Measurements from ENCODE around the gene PPP1R12A. TPM values are rescaled to one million over a fixed set of nuclear protein-coding genes. Genes with fewer than 3 reads are reported as not detected.

The PPP1R12A gene
- total RNA-seq, 2 experiments from 2014 or later = 72.2 to 134 TPM

DNA sequence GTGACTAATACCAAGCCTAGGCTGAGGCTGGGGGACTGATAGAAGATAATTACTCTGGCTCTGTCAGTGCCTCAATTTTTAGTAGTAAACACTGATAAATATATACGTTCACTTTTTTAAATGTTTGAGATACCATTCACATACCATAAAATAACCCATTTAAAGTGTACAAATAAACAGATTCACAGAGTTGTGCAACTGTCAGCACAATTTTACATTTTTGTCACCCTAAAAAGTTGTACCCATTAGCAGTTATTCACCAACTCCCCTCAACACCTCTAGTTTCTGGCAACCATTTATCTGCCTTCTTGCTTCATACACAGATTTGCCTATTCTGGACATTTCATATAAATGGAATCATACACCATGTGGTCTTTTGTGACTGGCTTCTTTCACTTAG lies 15.1 kb downstream of the PPP1R12A start:
- Mint-ChIP-seq H3K36me3 (ENCODE audit: low read depth) (peaks cover 9% of the 10 kb centered on the region), H3K4me1 (peaks cover 49% of the 10 kb centered on the region), H3K9me3 (ENCODE audit: low read depth) (no peaks in the 10 kb centered on the region), H3K27me3 (no peaks in the 10 kb centered on the region), H3K27ac (no peak overlapping the region), H3K4me3 (no peak overlapping the region)
- DNase-seq = no peak
- ChIA-PET CTCF (no interaction called here), POLR2A (no interaction called here)
- no peak for ATAC-seq
- intact Hi-C loops (cut with DNase I, micrococcal nuclease) = no loop called here

- peaks cover 59% of the 10 kb centered on the region for H3K4me1 Mint-ChIP-seq
- H3K9me3 Mint-ChIP-seq (ENCODE audit: low read depth) = no peaks in the 10 kb centered on the region
- DNase-seq (no peak), ATAC-seq (no peak)
- CTCF ChIA-PET = interaction anchor here (0.8 to 1.1 kb wide), 3 partner anchors 15 to 29 kb away, joined by 3 read pairs; no protein-coding TSS in a partner anchor
- intact Hi-C loops (cut with DNase I, micrococcal nuclease) = no loop called here
- H3K27ac Mint-ChIP-seq = no peak overlapping the region
- H3K27me3 Mint-ChIP-seq = no peaks in the 10 kb centered on the region
- peaks cover 9% of the 10 kb centered on the region for H3K36me3 Mint-ChIP-seq (ENCODE audit: low read depth)
- POLR2A ChIA-PET = interaction anchor here (0.7 kb wide), 1 partner anchor 112 kb away, joined by 5 read pairs; no protein-coding TSS in a partner anchor
- no peak overlapping the region for H3K4me3 Mint-ChIP-seq
Observed at GRCh38 chr12:79916826-79917225, 18.1 kb downstream of the PPP1R12A start.

- no peak overlapping the region for H3K27ac Mint-ChIP-seq
- ChIA-PET POLR2A (no interaction called here), CTCF (interaction anchor here (2.6 kb wide), 1 partner anchor 13 kb away, joined by 15 read pairs; no protein-coding TSS in a partner anchor)
- no peaks in the 10 kb centered on the region for H3K9me3 Mint-ChIP-seq (ENCODE audit: low read depth)
- intact Hi-C loops (cut with DNase I, micrococcal nuclease) = loop anchor here in 1 of 2 experiments (2.0 kb wide), 1 partner anchor 17 kb away; no protein-coding TSS in a partner anchor
- peaks cover 5% of the 10 kb centered on the region for H3K36me3 Mint-ChIP-seq (ENCODE audit: low read depth)
- H3K27me3 Mint-ChIP-seq = no peaks in the 10 kb centered on the region
- H3K4me1 Mint-ChIP-seq = peaks cover 59% of the 10 kb centered on the region
- ATAC-seq (no peak), DNase-seq (no peak)
- no peak overlapping the region for H3K4me3 Mint-ChIP-seq
Observed at GRCh38 chr12:79911889-79912656, 22.8 kb downstream of the PPP1R12A start.

DNA sequence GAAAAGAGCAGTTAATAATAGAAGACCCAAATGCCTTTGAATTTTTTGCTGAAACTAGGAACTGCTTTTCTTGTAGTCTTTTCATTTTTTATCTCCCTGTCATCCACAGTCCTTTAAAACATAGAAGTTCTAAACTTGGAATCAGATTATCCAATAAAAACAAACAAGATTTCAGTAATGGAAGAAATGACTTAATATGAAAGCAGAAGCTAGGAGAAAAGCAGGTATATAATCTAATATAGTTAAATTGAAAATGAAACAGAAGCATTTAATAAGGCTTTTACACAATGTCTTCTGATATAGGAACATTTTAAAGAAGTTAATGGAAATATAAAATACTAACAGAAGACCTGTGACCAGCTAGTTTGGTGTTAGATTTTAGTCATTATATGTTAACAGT lies 26.5 kb downstream of the PPP1R12A start:
- intact Hi-C loops (cut with DNase I, micrococcal nuclease) = no loop called here
- Mint-ChIP-seq H3K4me3 (no peak overlapping the region), H3K4me1 (peaks cover 53% of the 10 kb centered on the region), H3K9me3 (ENCODE audit: low read depth) (no peaks in the 10 kb centered on the region), H3K36me3 (ENCODE audit: low read depth) (no peaks in the 10 kb centered on the region), H3K27ac (no peak overlapping the region), H3K27me3 (no peaks in the 10 kb centered on the region)
- ATAC-seq (peak; percentile 26), DNase-seq (no peak)
- CTCF ChIA-PET = interaction anchor here (0.7 kb wide), 1 partner anchor 12 kb away, joined by 3 read pairs; no protein-coding TSS in a partner anchor
- POLR2A ChIA-PET = interaction anchor here (0.6 kb wide), 1 partner anchor 27 kb away, joined by 4 read pairs; no protein-coding TSS in a partner anchor

- Mint-ChIP-seq H3K27ac (no peak overlapping the region), H3K9me3 (ENCODE audit: low read depth) (no peaks in the 10 kb centered on the region), H3K4me1 (peaks cover 65% of the 10 kb centered on the region), H3K27me3 (no peaks in the 10 kb centered on the region), H3K4me3 (no peak overlapping the region), H3K36me3 (ENCODE audit: low read depth) (peaks cover 3% of the 10 kb centered on the region)
- ChIA-PET CTCF (interaction anchor here (0.6 to 1.0 kb wide), 2 partner anchors 12 to 202 kb away, joined by 3 read pairs; no protein-coding TSS in a partner anchor), POLR2A (no interaction called here)
- ATAC-seq (no peak), DNase-seq (no peak)
- intact Hi-C loops (cut with DNase I, micrococcal nuclease) = no loop called here
Observed at GRCh38 chr12:79901506-79901905, 33.4 kb downstream of the PPP1R12A start.

GRCh38 chr12:79900951-79901350 lies 33.9 kb downstream of the PPP1R12A start:
- DNase-seq (no peak), ATAC-seq (no peak)
- Mint-ChIP-seq H3K27ac (no peak overlapping the region), H3K4me1 (peaks cover 69% of the 10 kb centered on the region), H3K27me3 (no peaks in the 10 kb centered on the region), H3K9me3 (ENCODE audit: low read depth) (no peaks in the 10 kb centered on the region), H3K36me3 (ENCODE audit: low read depth) (peaks cover 3% of the 10 kb centered on the region), H3K4me3 (no peak overlapping the region)
- POLR2A ChIA-PET = no interaction called here
- CTCF ChIA-PET = interaction anchor here (1.0 kb wide), 1 partner anchor 13 kb away, joined by 3 read pairs; no protein-coding TSS in a partner anchor
- intact Hi-C loops (cut with DNase I, micrococcal nuclease) = no loop called here

DNA sequence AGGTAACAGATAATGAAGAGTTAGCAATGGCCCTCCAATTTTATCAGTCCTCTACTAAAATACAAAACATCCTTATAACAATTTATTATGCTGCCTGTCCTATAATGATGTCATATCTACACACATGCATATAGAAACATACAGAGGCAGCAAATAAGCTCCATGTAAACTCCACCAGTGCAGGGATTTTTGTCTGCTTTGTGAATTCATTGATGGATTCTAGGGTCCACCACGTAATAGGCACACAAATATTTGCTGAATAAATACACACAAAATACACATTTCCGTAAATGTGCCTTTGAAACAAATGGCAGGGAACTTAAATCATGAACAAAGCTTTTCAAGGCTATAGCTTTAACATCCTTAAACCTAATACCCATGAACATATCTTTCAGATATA lies 34.7 kb downstream of the PPP1R12A start:
- DNase-seq = no peak
- H3K9me3 Mint-ChIP-seq (ENCODE audit: low read depth) = no peaks in the 10 kb centered on the region
- ChIA-PET CTCF (interaction anchor here (0.8 kb wide), 1 partner anchor 11 kb away, joined by 4 read pairs; no protein-coding TSS in a partner anchor), POLR2A (no interaction called here)
- no peak overlapping the region for H3K4me3 Mint-ChIP-seq
- no peaks in the 10 kb centered on the region for H3K27me3 Mint-ChIP-seq
- H3K27ac Mint-ChIP-seq = no peak overlapping the region
- peaks cover 3% of the 10 kb centered on the region for H3K36me3 Mint-ChIP-seq (ENCODE audit: low read depth)
- intact Hi-C loops (cut with DNase I, micrococcal nuclease) = no loop called here
- H3K4me1 Mint-ChIP-seq = peaks cover 71% of the 10 kb centered on the region
- ATAC-seq = no peak

DNA sequence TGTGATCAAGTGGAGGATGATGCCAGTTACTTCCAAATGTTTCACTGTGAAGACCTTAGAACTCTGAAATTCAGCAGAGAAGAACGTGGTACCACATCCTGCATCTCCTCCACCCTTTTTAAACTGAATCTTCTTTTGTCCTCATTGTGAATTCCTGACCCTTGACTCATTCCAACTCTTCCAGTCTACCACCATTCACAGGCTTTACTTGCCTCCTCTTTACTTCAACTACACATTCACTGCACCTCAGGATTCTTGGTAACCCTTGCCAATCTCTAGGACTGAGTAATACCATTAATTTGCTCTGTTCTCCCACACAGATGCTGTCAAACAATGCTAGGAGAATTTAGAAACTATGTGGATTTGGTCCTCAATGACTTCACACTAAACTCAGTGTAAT lies 37.3 kb downstream of the PPP1R12A start:
- H3K27ac Mint-ChIP-seq = no peak overlapping the region
- no peak overlapping the region for H3K4me3 Mint-ChIP-seq
- no peaks in the 10 kb centered on the region for H3K27me3 Mint-ChIP-seq
- H3K4me1 Mint-ChIP-seq = peaks cover 67% of the 10 kb centered on the region
- intact Hi-C loops (cut with DNase I, micrococcal nuclease) = no loop called here
- ChIA-PET CTCF (no interaction called here), POLR2A (no interaction called here)
- peaks cover 3% of the 10 kb centered on the region for H3K36me3 Mint-ChIP-seq (ENCODE audit: low read depth)
- ATAC-seq = peak; percentile 57
- DNase-seq = no peak
- H3K9me3 Mint-ChIP-seq (ENCODE audit: low read depth) = no peaks in the 10 kb centered on the region

- DNase-seq = no peak
- Mint-ChIP-seq H3K4me3 (no peak overlapping the region), H3K27me3 (no peaks in the 10 kb centered on the region), H3K4me1 (peaks cover 65% of the 10 kb centered on the region), H3K36me3 (ENCODE audit: low read depth) (peaks cover 9% of the 10 kb centered on the region), H3K9me3 (ENCODE audit: low read depth) (peaks cover 2% of the 10 kb centered on the region), H3K27ac (no peak overlapping the region)
- CTCF ChIA-PET = interaction anchor here (0.7 kb wide), 1 partner anchor 13 kb away, joined by 3 read pairs; no protein-coding TSS in a partner anchor
- ATAC-seq = no peak
- intact Hi-C loops (cut with DNase I, micrococcal nuclease) = no loop called here
- POLR2A ChIA-PET = no interaction called here
Observed at GRCh38 chr12:79895804-79896203, 39.1 kb downstream of the PPP1R12A start.

- intact Hi-C loops (cut with DNase I, micrococcal nuclease) = no loop called here
- H3K9me3 Mint-ChIP-seq (ENCODE audit: low read depth) = peaks cover 2% of the 10 kb centered on the region
- H3K4me3 Mint-ChIP-seq = no peak overlapping the region
- ChIA-PET POLR2A (no interaction called here), CTCF (interaction anchor here (0.9 to 1.8 kb wide), 2 partner anchors 9 to 11 kb away, joined by 3 to 4 read pairs; no protein-coding TSS in a partner anchor)
- DNase-seq (no peak), ATAC-seq (no peak)
- H3K36me3 Mint-ChIP-seq (ENCODE audit: low read depth) = peaks cover 9% of the 10 kb centered on the region
- H3K27ac Mint-ChIP-seq = no peak overlapping the region
- no peaks in the 10 kb centered on the region for H3K27me3 Mint-ChIP-seq
- H3K4me1 Mint-ChIP-seq = peaks cover 66% of the 10 kb centered on the region
Observed at GRCh38 chr12:79895071-79895470, 39.8 kb downstream of the PPP1R12A start.

DNA sequence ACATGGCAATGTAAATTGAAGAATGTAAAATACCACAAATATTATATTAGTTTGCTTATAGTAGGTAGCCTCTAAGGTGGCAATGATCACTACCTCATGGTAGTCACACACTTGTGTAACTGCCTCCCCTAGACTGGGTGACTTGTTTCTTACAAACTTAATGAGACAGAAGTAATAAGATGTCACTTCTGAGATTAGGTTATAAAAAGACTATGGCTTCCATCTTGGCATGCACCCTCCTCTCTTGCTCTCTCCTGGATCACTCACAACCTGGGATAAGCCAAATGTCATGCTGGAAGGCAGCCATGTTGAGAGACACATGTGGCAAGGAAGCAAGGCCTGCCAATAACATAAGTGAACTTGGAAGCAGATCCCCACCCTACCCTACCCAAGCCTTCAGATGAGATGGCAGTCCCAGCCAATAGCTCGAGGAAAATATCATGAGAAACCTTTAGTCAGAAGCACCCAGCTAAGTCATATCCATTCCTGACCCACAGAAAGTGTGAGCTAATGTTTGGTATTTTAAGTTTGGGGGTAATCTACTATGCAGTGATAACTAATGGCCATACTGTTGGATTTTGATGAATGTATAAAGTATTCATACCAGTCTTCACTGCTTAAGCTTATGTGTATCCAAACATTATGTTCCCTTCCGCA lies 43.3 kb downstream of the PPP1R12A start:
- Mint-ChIP-seq H3K9me3 (ENCODE audit: low read depth) (peaks cover 2% of the 10 kb centered on the region), H3K27ac (no peak overlapping the region), H3K27me3 (no peaks in the 10 kb centered on the region), H3K4me3 (no peak overlapping the region), H3K36me3 (ENCODE audit: low read depth) (peaks cover 6% of the 10 kb centered on the region), H3K4me1 (peaks cover 60% of the 10 kb centered on the region)
- intact Hi-C loops (cut with DNase I, micrococcal nuclease) = no loop called here
- POLR2A ChIA-PET = no interaction called here
- peak; percentile 19 for ATAC-seq
- no peak for DNase-seq
- CTCF ChIA-PET = interaction anchor here (0.7 to 1.1 kb wide), 6 partner anchors 8 to 304 kb away, joined by 3 to 4 read pairs (median 3); no protein-coding TSS in a partner anchor

All from activated CD4-positive, alpha-beta T cell treated with anti-CD3 and anti-CD28 coated beads for 36 hours (primary cell).